WERI-Rb-1 (cell line): ENCODE data around the gene CACNA2D4.
A peak's percentile ranks its signal among the peaks of the same experiment; 100 is the strongest.

Experiments
- DNase-seq: peaks from one replicate; pipeline ENCODE4 v3.0.0-alpha.2; 2020
- H3K27ac ChIP-seq: fragments of 250-450 bp; sonication (Bioruptor Pico); 2 replicates; pipeline ENCODE4 v1.5.1; 2020; ENCODE audit warnings: mild to moderate bottlenecking, moderate library complexity
- H3K27me3 ChIP-seq: fragments of 250-450 bp; sonication (Bioruptor Pico); 2 replicates; pipeline ENCODE4 v1.5.1; 2021; ENCODE audit warnings: mild to moderate bottlenecking, low read depth, moderate library complexity; ENCODE audit not compliant: insufficient read depth, severe bottlenecking
- H3K36me3 ChIP-seq: fragments of 250-450 bp; sonication (Bioruptor Pico); 2 replicates; pipeline ENCODE4 v1.5.1; 2020; ENCODE audit warnings: mild to moderate bottlenecking, moderate library complexity
- H3K4me3 ChIP-seq: 2 replicates; pipeline ENCODE4 v1.5.1; 2011; ENCODE audit warnings: low read depth, mild to moderate bottlenecking, control low read depth, low read length
- H3K9me3 ChIP-seq: fragments of 250-450 bp; sonication (Bioruptor Pico); 2 replicates; pipeline ENCODE4 v1.5.1; 2021; ENCODE audit warnings: mild to moderate bottlenecking, moderate library complexity; ENCODE audit not compliant: severe bottlenecking
- CTCF ChIP-seq: IDR thresholded peaks from 2 replicates; pipeline ENCODE4 v1.5.1; 2011; ENCODE audit warnings: low read depth, mild to moderate bottlenecking, control low read depth, inconsistent platforms, low read length

CACNA2D4 gene

DNA sequence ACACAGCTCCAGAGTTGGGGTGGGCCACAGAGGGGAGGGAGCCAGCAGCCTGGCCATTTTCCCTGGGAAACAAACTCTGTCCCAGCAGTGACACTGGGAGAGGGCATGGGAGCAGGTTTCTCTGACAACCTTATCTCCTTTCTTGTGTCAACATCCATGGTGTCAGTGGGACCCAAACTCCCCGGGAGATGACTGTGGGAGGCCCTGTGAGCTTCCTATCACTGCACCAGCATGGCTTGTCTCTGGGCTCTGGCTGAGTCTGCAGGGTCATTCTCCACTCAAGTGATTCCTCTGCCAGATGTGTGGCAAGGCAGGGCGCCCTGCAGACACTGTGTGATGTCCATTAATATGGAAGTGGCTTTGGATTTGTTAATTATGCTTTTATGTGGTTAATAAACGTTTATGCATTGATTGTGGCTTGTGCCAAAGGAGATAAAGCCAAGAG is 88.0 kb downstream of the CACNA2D4 start:
- no peak for TF ChIP-seq CTCF
- DNase-seq, result no peak
- Histone ChIP-seq H3K9me3 (no peaks in the 10 kb centered on the region), H3K36me3 (no peaks in the 10 kb centered on the region), H3K27me3 (no peaks in the 10 kb centered on the region), H3K27ac (no peak overlapping the region), H3K4me3 (no peak overlapping the region)

GRCh38 chr12:1829306-1829900 is 89.0 kb downstream of the CACNA2D4 start:
- no peaks in the 10 kb centered on the region for H3K27me3 ChIP-seq
- no peak overlapping the region for H3K27ac ChIP-seq

GRCh38 chr12:1828856-1829255 is 89.6 kb downstream of the CACNA2D4 start:
- H3K36me3 ChIP-seq, result no peaks in the 10 kb centered on the region
- no peak overlapping the region for H3K4me3 ChIP-seq
- no peaks in the 10 kb centered on the region for H3K27me3 ChIP-seq
- no peak for TF ChIP-seq CTCF
- DNase-seq, result no peak
- no peaks in the 10 kb centered on the region for H3K9me3 ChIP-seq
- H3K27ac ChIP-seq, result no peak overlapping the region

More at GRCh38 chr12:1829306-1829900, 89.0 kb downstream of the CACNA2D4 start:
- Histone ChIP-seq H3K9me3 (no peaks in the 10 kb centered on the region), H3K4me3 (no peak overlapping the region), H3K36me3 (no peaks in the 10 kb centered on the region)
- TF ChIP-seq CTCF, result no peak
- no peak for DNase-seq

DNA sequence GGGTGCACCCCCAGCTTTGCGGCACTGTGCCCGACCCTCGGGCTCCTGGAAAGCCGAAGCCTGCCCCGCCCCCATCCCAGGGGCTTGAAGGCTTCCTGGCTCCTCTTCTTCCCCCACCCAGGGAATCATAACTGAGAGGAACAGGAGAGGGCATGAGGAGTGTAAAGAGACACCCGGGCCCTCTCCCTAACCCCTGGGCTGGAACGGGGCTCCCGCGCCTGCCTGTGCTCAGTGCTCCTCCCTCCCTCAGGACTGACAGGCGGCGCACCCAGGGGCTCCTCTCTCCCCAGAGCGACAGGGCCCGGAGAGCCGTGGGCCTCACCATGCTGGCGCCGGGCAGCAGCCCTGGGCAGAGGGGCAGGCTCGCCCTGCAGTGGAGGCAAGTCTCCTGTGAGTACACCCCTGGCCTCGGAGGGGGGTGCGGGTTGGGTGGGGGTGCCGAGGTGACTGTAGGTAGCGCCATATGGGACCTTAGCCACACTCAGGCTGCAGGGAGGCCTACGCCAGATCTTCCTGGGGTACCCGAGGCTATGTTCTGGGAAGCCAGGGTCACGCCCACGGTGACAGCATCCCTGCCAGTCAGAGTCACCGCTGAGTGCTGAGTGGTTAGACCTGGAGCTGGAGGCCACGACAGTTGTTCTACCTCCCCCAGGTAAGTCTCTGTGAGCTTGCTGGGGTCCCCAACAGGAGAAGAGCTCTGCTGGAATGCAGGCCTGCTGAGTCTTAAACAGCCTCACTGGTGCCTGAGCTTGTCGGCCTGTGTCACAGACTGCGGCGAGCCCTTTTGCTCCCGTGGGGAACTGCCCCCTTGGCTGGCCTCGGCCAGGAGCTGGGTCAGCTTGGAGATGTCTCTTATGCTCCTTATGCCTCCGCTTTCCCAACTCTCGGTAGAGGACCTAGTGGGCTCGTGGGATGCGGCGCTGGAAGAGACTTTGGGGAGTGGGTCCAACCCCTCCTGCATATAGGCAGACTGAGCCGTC is 90.3 kb downstream of the CACNA2D4 start:
- peak; percentile 51 for DNase-seq
- H3K27me3 ChIP-seq, result no peaks in the 10 kb centered on the region
- no peak for TF ChIP-seq CTCF
- H3K36me3 ChIP-seq, result no peaks in the 10 kb centered on the region
- no peaks in the 10 kb centered on the region for H3K9me3 ChIP-seq
- no peak overlapping the region for H3K27ac ChIP-seq
- no peak overlapping the region for H3K4me3 ChIP-seq

GRCh38 chr12:1826867-1827705 is 91.4 kb downstream of the CACNA2D4 start:
- H3K27me3 ChIP-seq, result no peaks in the 10 kb centered on the region
- H3K27ac ChIP-seq, result no peak overlapping the region
- no peak for DNase-seq
- TF ChIP-seq CTCF, result no peak
- no peak overlapping the region for H3K4me3 ChIP-seq
- no peaks in the 10 kb centered on the region for H3K9me3 ChIP-seq
- H3K36me3 ChIP-seq, result no peaks in the 10 kb centered on the region
